Measurements from ENCODE around the gene FABP1.
A peak's percentile ranks its signal among the peaks of the same experiment; 100 is the strongest.

Gene FABP1

DNA sequence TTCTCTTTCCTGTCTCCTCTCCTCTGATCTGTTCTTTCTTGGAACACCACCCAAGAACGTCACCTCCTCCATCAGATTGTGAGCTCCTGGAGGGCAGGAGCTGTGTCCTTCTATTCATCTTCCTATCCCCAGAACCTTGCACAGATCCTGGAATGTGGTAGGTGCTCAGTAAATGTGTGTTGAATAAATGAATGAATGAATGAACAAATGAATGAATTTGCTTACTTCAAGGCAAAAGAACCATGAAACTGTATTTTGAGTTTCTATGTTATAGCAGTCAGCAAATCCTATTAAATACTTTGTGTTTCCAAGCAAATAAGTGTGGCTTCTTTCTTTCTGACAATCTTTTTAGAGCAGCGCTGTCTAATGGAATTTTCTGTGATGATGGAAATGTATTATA lies 14.8 kb downstream of the FABP1 start:
- DNase-seq, result no peak

DNA sequence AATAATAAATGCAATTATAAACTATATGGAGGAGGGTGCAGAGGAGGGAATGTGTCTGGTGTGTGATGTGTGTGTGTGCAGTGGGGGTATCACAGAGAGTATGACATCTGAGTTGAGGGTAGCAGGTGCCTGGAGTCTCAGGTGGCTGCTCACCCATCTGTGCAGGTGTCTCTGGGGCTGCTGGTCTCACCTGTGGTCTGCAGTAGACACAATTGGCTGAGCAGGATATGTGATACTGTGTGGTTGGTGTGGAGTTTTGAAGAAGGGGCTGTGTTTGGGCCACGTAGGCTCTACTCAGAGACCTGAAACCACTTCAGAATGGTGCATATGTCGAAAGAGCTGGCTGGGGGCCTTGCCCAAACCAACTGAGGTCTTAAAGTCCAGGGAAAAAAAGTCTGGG lies 17.0 kb downstream of the FABP1 start:
- no peak for DNase-seq

DNA sequence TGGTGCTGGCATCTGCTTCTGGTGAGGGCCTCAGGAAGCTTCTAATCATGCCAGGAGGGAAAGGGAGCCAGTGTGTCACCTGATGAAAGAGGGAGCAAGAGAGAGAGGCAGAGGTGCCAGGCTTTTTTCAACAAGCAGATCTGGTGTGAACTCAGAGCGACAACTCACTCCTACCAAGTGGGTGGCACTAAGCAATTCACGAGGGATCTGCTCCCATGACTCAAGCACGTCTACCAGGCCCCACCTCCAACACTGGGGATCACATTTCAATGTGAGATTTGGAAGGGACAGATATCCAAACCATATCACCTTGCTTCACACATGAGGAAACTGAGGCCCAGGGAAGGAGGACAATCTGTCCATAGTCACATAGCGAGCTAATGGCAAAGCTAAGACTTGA lies 19.1 kb downstream of the FABP1 start:
- no peak for DNase-seq

DNA sequence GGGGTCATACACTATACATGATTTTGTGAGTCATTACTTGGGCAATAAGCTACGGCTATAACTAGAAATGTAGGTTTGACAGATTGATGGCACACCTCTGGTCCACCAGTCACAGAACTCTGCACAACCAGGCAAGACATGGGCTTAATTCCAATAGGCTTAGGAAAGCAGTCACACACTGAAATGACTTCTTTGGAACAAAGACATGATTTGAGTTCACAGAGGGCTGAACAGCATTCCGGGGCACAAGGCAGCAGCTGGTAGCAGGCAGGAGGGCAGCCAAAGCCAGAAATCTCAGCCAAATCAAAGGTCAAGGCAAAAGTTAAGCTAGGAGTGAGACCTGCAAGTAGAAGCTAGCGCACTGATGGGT lies 27.4 kb downstream of the FABP1 start:
- no peak for DNase-seq

DNA sequence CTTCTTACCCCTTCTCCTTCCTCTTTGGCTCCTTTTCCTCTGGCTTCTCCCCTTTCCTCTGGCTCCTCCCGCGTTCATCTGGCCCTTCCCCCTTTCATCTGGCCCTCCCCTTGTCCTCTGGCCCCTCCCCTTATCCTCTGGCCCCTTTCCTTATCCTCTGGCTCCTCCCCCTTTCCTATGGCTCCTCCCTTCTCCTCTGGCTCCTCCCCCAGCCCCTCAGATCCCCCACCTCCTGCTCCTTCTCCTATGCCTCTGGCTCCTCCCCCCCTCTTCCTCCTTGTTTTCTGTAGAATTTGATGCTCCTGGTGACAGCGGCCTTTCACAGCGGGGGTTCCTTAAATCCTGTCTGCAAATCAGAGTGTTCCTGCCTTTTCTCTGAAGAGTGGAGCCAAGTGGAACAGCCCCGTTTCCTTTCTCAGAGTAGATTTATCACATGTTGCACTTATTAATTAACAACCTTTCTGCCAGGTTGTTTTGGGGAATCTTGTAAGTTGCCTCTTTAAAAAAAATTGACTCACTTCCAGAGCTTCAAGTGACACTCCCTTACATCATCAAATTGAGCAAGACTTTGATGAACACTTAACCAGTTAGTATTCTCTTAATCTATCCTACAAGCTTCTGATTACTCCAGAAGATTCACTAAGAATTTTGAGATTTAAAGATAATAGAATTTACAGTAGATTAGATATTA lies 27.9 kb downstream of the FABP1 start:
- DNase-seq, result peak in 3 of 4 experiments; percentile 10 to 52 (median 50)

DNA sequence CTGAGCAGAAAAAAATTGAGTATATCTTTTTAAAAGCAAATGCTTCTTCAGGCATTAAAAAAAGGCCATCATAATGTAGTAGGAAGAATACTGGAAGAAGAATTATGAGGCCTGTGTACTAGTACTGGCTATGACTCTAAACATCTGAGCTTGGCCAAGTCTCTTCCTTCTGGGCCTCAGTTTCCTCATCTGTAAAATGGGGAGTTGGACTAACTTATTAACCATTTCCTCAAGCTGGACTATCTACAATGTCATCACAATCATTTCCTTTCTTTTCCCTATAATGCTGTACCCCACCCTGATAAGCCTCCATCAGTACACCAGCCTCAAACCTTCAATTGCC lies 29.3 kb downstream of the FABP1 start:
- DNase-seq, result no peak

DNA sequence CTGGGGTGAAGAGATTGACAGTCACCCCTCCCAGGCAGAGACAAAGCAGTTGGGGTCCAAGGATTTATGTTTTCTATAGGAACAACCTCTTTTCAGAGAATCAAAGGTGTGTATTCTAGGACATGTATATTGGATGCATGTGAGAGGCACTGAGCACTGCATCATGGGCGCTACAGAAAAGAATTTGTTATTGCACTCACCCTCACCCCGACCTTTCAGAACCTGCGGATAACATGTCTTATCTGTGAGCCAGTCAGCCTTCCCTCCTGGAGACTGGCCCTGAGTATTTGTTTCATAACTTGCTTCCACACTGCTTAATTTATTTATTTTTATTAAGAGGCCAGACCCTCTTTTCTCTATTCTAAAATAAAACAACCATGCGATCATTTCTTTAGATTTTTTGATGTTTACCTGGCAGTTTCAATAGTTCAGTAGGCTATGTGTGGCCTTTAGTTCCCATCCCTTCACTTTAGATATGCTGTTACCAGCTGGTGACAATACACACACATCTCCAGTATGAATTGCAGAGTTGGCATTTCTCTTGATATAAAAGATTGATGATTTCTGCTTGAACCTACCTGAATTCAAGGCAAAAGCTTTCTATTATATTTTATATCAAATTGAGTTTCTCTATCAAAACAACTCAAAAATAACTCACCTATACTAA lies 29.8 kb downstream of the FABP1 start:
- DNase-seq, result no peak

DNA sequence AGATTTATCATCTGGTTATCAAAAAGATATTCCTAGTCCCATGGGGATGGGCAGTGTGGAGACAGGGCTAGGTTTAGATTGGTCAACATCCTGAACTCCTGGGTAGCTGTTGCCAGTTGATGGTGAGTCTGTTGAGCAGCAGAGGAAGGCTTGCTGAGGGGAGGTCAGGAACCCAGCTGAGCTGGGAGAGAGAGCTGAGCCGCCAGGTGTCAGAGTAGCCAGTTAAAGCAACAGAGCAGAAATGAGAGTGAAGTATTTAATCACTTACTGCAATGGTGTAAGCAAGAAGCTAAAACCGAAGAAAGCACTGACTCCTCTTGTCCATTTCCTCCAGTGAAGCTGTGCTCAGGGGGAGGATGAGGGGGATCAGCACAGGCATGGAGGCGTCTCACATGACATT lies 30.7 kb downstream of the FABP1 start:
- no peak for DNase-seq

DNA sequence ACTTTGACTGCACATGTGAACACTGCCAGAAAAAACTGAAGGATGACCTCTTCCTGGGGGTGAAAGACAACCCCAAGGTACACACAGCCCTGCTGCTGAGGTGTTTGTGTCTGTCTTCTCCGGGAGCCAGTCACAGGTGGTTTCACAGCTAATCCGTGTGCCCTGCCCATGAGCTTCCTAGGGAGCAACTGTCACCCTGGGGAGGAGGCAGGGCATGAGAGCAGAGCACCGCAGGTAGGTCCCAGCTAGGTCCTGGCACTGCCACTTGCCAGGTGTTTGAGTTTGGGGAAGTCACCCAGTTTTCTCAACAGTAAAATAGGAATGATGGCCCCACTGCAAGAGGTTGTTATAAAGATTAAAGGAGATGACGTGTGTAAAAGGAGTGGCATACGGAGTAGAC lies 31.2 kb downstream of the FABP1 start:
- DNase-seq, result no peak

DNA sequence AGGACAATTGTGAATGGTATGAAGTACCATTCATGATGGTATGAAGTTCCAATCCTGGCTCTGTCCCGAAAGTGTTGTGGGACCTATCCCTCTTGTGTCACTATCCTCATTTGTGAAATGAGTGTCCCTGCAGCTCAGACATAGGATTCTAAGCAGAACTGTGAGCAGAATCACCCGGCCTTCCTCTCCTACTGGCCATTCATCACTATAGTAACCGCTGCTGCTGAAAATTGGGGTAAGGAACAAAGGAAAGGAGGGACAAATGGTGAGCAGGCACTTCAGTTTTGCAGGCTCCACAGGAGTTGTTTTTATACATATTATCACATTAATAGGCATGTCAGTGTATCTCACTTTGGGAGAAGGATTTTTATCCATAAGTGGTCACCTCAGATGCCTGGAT lies 32.8 kb downstream of the FABP1 start:
- DNase-seq, result no peak

DNA sequence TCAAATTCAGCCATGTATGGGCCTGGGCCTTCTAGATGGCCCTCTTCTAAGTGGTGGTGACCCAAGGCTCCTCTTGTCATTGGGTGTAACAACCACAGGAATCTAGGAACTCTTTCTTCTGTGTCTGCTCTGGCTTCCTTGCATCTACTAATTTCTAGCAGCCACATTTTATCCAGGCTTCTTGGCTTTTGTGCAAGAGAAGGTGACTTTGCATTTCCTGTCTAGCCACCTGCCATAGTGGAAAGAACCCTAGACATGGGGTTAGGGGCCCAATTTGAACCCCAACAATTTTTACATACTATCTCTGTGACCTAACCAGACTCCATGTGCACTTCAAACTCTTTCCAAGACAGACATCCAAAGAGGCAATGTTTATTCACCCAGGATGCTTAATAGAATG lies 35.1 kb downstream of the FABP1 start:
- DNase-seq, result no peak

DNA sequence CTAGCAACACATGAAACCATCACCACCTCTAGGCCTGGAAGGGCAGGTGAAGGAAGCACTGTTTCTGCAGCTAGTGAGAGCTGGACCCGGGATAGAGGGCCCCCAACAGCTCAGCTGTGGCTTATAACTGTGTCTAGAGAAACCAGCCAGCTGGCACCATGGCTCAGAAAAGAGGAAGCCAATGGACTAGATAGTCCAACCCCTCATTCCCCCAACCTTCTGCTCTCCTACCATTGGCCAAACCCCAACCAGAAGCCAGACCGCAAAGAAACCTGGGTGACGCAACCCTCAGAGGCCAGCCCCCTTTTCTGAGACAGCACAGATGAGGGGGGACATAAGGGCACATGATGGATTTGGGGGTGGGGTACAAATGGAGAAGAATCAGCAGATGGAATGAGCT lies 35.9 kb downstream of the FABP1 start:
- peak in 2 of 4 experiments; percentile 17 to 48 for DNase-seq

DNA sequence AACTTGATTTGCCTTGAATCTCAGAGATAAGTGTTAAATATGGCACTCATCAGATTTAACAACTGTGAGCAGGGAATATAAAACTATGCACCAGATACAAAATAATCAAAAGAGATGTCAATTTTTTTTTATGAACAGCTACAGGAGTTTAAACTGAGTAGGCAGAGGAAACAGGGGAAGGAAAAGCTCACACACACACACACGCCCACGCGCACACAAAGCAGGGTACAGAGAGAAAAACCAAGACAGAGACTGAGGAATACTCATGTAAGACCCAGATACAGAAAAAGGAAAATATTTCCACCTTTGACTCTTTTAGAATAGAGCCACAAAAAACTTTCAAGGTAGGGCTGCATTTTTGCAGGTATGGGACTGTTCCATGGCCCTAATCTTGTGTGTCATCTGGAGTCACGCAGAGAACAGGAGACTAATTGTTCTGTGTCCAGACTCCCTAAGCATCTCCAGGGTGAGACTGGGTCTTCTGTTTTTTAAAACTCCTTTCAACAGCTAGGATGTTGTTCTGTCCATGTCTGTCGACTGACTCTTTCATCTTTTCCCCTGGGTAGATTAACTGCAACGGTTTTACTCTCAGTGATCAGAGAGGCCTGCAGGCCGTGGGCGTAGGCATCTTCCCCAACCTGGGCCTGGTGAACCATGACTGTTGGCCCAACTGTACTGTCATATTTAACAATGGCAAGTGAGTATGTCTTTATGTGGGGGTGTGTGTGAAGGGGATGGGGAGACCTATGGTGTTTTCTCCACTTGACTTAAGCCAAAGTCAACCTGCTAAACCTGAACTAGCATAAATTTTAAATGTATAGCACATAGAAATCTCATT lies 37.2 kb downstream of the FABP1 start:
- peak; percentile 33 to 70 (median 63) for DNase-seq

DNA sequence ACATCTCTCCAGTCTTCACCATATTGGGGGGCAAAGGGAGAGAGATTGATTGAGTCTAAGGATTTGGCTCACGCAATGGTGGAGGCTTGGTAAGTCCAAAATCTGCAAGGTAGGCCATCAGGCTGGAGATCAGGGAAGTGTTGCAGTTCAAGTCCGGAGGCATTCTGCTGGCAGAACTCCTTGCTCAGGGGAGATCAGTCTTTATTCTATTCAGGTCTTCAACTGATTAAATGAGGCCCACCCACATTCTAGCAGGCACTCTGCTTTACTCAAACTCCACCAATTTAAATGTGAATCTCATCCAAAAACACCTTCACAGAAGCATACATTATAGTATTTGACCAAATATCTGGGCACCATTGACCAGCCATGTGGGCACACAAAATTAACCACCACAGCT lies 38.9 kb downstream of the FABP1 start:
- no peak for DNase-seq

DNA sequence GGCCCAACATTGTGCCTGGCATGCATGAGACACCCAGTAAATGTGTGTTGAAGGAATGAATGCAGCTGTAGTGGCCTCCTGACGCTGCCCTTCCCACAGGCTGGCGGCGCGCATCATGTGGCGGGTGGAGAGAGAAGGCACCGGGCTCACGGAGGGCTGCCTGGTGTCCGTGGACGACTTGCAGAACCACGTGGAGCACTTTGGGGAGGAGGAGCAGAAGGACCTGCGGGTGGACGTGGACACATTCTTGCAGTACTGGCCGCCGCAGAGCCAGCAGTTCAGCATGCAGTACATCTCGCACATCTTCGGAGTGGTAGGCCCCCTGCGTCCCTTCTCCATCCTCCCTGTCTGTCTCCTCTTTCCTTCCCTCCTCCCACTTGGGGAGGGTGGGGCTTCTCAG lies 40.1 kb downstream of the FABP1 start:
- DNase-seq, result no peak

DNA sequence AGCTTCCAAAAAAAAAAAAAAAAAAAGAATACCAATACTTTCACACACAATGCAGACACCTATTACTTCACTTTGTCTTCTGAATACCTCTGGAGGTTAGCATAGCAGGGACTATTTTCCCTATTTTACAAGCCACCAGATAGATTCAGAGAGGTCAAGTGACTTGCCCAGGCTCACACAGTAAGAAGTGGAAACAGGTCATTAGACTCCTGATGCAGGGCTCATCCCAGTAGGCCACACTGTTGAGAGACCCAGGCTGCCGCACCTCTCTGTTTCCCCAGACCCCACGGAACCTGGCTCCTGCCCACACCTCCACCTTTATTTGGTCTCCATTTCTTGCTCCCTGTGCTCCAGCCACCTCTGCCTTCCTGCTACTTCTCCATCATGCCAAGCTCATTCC lies 40.8 kb downstream of the FABP1 start:
- DNase-seq, result no peak

DNA sequence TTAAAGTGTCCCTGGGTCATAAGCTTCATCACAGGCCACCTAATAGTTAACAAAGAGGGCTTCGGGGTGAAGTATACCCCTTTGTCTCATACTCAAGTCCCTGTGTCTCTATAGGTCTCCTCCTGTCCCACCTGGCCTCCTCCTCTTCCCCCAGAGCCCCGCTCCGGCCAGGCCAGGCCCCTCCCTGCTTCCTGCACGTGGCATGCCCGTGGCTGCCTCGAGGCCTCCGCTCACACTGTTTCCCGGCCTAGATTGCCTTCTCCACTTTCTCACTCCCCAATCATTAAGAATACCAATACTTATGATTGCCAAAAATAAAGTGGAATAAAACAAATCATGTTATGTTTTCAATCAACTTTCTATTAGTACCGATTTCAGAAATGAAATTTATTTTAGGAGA lies 41.5 kb downstream of the FABP1 start:
- DNase-seq, result no peak

DNA sequence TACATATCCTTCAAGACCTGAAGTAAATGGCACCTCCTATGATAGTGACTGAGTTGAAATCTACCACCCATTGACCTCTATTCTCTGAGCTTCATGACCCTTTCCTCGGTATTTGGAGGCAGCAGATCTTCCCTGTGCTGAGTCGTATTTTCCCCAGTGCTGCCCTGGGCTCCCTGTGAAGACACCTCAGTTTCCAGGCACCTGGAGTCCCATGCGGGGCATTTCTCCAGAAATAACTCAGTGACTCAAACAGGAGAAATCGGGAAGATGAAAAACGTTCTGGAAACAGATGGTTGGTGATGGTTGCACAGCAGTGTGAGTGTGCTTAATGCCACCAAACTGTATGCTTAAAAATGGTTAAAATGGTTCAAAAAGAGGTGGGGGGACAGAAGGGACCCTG lies 42.3 kb downstream of the FABP1 start:
- DNase-seq, result no peak

DNA sequence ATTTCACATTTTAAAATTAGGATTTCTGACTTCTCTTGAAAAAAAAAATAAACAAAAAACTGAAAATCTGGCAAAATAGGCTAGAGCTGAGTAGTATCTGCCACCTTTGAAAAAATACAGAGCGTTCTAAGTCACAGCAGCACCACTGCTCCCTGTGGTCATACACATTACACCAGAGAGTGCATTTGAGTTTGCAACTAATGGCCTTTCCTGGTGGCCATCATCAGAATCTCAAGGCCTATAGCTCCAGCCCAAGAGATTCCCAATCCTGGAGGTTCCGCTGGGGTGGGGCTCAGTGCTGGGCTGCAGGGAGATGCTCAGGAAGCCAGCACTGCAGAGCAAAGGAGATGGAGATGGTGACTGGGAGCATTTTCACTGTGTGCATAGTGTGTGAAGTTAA lies 42.8 kb downstream of the FABP1 start:
- no peak for DNase-seq

DNA sequence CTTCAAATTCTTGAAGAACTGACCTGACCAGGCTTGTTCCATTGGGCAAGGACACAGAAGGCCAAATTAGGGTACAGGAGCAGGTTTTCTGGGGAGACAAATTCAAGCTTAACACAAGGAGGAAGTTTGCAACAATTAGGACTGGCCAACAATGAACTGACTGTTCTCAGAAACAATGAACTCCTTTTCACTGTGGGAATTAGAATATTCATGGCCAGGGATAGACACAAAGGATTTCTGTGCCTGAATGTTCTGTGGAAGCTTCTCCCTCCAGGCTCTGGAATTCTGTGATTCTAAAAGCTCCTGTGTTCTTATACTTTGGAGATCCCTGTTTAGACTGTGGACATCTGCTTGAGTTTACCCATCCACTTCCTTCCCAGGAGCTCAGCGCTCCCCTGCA lies 45.1 kb downstream of the FABP1 start:
- no peak for DNase-seq

DNA sequence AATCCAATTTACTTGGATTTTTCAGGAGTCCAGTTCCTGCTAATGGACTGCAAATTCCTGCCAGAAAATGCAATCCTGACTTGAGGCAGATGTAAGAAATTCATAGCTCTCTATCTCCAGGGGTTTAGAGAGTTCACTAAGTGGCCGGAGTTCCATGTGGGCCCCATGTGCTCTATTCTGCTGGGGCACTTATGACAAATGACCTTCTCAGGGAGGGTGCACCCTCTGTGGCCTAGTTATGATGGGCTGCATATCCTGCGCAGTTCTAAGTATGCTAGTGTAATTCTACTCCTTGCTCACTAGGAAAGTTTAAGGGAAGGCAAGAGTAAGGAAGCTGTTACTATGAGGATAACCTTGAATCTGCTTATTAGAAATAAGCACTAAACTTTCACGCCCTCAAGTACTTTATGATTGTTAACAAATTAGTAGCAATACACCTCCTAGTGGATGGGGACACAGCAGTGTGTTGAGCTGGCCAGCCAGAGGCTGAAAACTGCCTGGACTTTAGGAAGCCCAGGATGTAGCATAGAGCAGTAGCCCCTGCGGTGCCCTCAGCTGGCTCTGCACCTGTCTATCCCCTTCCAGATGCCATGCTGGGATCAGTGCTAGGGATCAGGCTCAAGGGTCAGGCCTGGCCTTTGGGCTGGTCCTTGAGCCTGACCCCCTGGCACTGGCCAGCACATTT lies 45.8 kb downstream of the FABP1 start:
- DNase-seq, result no peak

DNA sequence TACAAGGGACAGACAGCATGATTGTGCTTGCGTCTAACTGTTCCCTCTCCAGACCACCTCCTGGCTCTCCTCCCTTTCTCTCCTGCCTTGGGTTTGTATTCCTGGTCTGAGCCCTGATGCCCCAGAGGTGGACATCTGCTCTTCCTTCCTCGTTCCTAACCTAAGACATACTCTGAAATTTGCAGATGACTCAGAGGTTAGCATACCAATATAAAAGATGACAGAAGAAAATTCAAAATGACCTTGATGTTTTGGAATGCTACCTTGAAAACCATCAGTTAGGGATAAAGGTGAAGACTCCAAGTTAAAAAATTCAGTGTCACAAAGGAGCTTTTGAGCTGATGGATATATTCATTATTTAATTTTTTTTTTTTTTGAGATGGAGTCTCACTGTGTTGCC lies 47.3 kb downstream of the FABP1 start:
- DNase-seq, result no peak

DNA sequence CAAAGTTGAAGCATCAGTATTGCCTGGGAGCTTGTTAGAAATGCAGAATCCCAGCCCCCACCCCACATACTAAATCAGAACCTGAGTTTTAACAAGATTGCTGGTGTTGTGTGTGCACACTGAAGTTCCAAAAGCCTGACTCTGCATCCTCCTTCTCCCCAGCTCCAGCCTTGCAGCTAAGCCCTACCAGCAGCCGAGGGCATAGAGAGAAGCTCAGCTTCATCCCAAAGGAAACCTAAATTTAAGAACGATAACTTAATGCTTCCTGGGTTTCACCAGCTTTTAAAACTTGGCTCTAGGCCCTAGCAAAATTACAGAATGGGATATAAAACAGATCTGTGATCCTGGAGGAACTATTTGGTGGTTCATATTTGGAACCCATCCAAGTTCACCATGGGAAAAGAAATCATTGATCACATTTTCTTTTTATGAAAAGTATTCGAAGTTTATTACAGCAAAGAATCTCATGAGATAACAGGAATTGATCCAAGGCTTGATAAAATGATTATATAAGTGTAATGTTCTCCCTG lies 49.2 kb downstream of the FABP1 start:
- DNase-seq, result no peak
